ENCODE measurements around the gene C2CD2.

C2CD2 gene

GRCh38 chr21:41943851-41944250 is 10.0 kb downstream of the C2CD2 start:
- no peak overlapping the region for H2AFZ ChIP-seq (ENCODE audit: insufficient read depth, low read length, poor library complexity)
- H4K12ac ChIP-seq (ENCODE audit: low read depth, low read length) = no peak overlapping the region
- no peaks in the 10 kb centered on the region for H3K79me2 ChIP-seq (ENCODE audit: control insufficient read depth, insufficient read depth, low read length, poor library complexity)
- H3K23ac ChIP-seq (ENCODE audit: low read length) = no peak overlapping the region
- WGBS (ENCODE audit: extremely low coverage, insufficient coverage, insufficient read length) = no CpG with 5 or more reads among the region's 10 CpGs
- H2BK12ac ChIP-seq (ENCODE audit: low read length) = no peak overlapping the region
- no peak for DNase-seq
- no peaks in the 10 kb centered on the region for H3K9me3 ChIP-seq (ENCODE audit: insufficient read depth, low read depth, low read length)
- H4K91ac ChIP-seq (ENCODE audit: low read depth, low read length) = no peak overlapping the region
- no peak overlapping the region for H3K4ac ChIP-seq (ENCODE audit: low read depth, low read length)
- no peak overlapping the region for H3K9ac ChIP-seq (ENCODE audit: low read length)
- H3K27ac ChIP-seq (ENCODE audit: low read depth, low read length) = no peak overlapping the region
- no peaks in the 10 kb centered on the region for H3K36me3 ChIP-seq (ENCODE audit: control insufficient read depth in 1 of 2, insufficient read depth in 2 of 2, low read length in 2 of 2)
- H3K4me1 ChIP-seq (ENCODE audit: control insufficient read depth in 1 of 2, insufficient read depth in 2 of 2, low read length in 2 of 2) = no peaks in the 10 kb centered on the region
- no peak overlapping the region for H3K18ac ChIP-seq (ENCODE audit: low read length)
- H3K27me3 ChIP-seq (ENCODE audit: insufficient read depth, low read length) = no peaks in the 10 kb centered on the region
- H3K14ac ChIP-seq (ENCODE audit: low read length) = no peak overlapping the region
- H3K4me2 ChIP-seq (ENCODE audit: low read length) = no peak overlapping the region
- no peak overlapping the region for H2AK5ac ChIP-seq (ENCODE audit: low read length)
- no peaks in the 10 kb centered on the region for H3K79me1 ChIP-seq (ENCODE audit: low read length)
- no peak overlapping the region for H3K4me3 ChIP-seq (ENCODE audit: low read depth, low read length)
- no peak overlapping the region for H4K8ac ChIP-seq (ENCODE audit: low read depth, low read length)
- no peak overlapping the region for H2BK120ac ChIP-seq (ENCODE audit: insufficient read depth, low read length, poor library complexity)
- no peak overlapping the region for H2BK5ac ChIP-seq (ENCODE audit: low read depth, low read length, poor library complexity)

DNA sequence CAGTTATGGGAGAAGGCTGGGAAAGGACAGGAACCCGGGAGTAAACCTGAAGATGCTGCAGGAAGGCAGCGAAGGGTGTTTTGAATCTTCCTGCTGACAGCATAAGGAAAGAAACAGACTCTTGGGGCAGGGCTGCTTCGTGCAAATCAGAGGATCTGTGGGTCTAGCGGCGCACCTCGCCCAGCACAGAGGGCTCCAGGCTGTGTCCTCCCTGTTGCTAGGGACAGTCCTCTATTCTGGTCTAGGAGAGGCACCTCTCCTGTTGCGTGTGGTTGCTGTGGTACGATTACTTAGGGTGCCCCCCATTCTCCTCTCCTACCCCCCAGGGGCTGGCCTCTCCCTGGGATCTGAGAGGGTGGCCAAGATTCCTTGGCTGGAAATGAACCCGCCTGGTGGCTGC is 11.4 kb downstream of the C2CD2 start:
- no peaks in the 10 kb centered on the region for H3K9me3 ChIP-seq (ENCODE audit: insufficient read depth, low read depth, low read length)
- WGBS (ENCODE audit: extremely low coverage, insufficient coverage, insufficient read length) = no CpG with 5 or more reads among the region's 9 CpGs
- no peaks in the 10 kb centered on the region for H3K27me3 ChIP-seq (ENCODE audit: insufficient read depth, low read length)
- no peak overlapping the region for H2BK5ac ChIP-seq (ENCODE audit: low read depth, low read length, poor library complexity)
- no peak overlapping the region for H2AK5ac ChIP-seq (ENCODE audit: low read length)
- no peak overlapping the region for H3K27ac ChIP-seq (ENCODE audit: low read depth, low read length)
- no peak overlapping the region for H3K14ac ChIP-seq (ENCODE audit: low read length)
- H2BK12ac ChIP-seq (ENCODE audit: low read length) = no peak overlapping the region
- H3K79me2 ChIP-seq (ENCODE audit: control insufficient read depth, insufficient read depth, low read length, poor library complexity) = no peaks in the 10 kb centered on the region
- H3K18ac ChIP-seq (ENCODE audit: low read length) = no peak overlapping the region
- H3K23ac ChIP-seq (ENCODE audit: low read length) = no peak overlapping the region
- no peak for DNase-seq
- no peak overlapping the region for H3K9ac ChIP-seq (ENCODE audit: low read length)
- no peak overlapping the region for H3K4me3 ChIP-seq (ENCODE audit: low read depth, low read length)
- H3K36me3 ChIP-seq (ENCODE audit: control insufficient read depth in 1 of 2, insufficient read depth in 2 of 2, low read length in 2 of 2) = no peaks in the 10 kb centered on the region
- H4K8ac ChIP-seq (ENCODE audit: low read depth, low read length) = no peak overlapping the region
- H2AFZ ChIP-seq (ENCODE audit: insufficient read depth, low read length, poor library complexity) = no peak overlapping the region
- H4K12ac ChIP-seq (ENCODE audit: low read depth, low read length) = no peak overlapping the region
- no peak overlapping the region for H3K4me2 ChIP-seq (ENCODE audit: low read length)
- H3K79me1 ChIP-seq (ENCODE audit: low read length) = no peaks in the 10 kb centered on the region
- no peak overlapping the region for H3K4ac ChIP-seq (ENCODE audit: low read depth, low read length)
- no peak overlapping the region for H4K91ac ChIP-seq (ENCODE audit: low read depth, low read length)
- no peaks in the 10 kb centered on the region for H3K4me1 ChIP-seq (ENCODE audit: control insufficient read depth in 1 of 2, insufficient read depth in 2 of 2, low read length in 2 of 2)
- H2BK120ac ChIP-seq (ENCODE audit: insufficient read depth, low read length, poor library complexity) = no peak overlapping the region

- DNase-seq = no peak
- Histone ChIP-seq H3K79me2 (ENCODE audit: control insufficient read depth, insufficient read depth, low read length, poor library complexity) (no peaks in the 10 kb centered on the region), H3K27ac (ENCODE audit: low read depth, low read length) (no peak overlapping the region), H3K4me1 (ENCODE audit: control insufficient read depth in 1 of 2, insufficient read depth in 2 of 2, low read length in 2 of 2) (no peaks in the 10 kb centered on the region), H2BK120ac (ENCODE audit: insufficient read depth, low read length, poor library complexity) (no peak overlapping the region), H3K27me3 (ENCODE audit: insufficient read depth, low read length) (no peaks in the 10 kb centered on the region), H2BK5ac (ENCODE audit: low read depth, low read length, poor library complexity) (no peak overlapping the region), H2AK5ac (ENCODE audit: low read length) (no peak overlapping the region), H4K91ac (ENCODE audit: low read depth, low read length) (no peak overlapping the region), H3K9ac (ENCODE audit: low read length) (no peak overlapping the region), H3K23ac (ENCODE audit: low read length) (no peak overlapping the region), H4K8ac (ENCODE audit: low read depth, low read length) (no peak overlapping the region), H3K79me1 (ENCODE audit: low read length) (no peaks in the 10 kb centered on the region), H3K9me3 (ENCODE audit: insufficient read depth, low read depth, low read length) (no peaks in the 10 kb centered on the region), H2AFZ (ENCODE audit: insufficient read depth, low read length, poor library complexity) (no peak overlapping the region), H4K12ac (ENCODE audit: low read depth, low read length) (no peak overlapping the region), H3K4me3 (ENCODE audit: low read depth, low read length) (no peak overlapping the region), H2BK12ac (ENCODE audit: low read length) (no peak overlapping the region), H3K14ac (ENCODE audit: low read length) (no peak overlapping the region), H3K18ac (ENCODE audit: low read length) (no peak overlapping the region), H3K4me2 (ENCODE audit: low read length) (no peak overlapping the region), H3K36me3 (ENCODE audit: control insufficient read depth in 1 of 2, insufficient read depth in 2 of 2, low read length in 2 of 2) (no peaks in the 10 kb centered on the region), H3K4ac (ENCODE audit: low read depth, low read length) (no peak overlapping the region)
- WGBS (ENCODE audit: extremely low coverage, insufficient coverage, insufficient read length) = no CpG with 5 or more reads among the region's 12 CpGs
Observed at GRCh38 chr21:41941941-41942340, 11.9 kb downstream of the C2CD2 start.

DNA sequence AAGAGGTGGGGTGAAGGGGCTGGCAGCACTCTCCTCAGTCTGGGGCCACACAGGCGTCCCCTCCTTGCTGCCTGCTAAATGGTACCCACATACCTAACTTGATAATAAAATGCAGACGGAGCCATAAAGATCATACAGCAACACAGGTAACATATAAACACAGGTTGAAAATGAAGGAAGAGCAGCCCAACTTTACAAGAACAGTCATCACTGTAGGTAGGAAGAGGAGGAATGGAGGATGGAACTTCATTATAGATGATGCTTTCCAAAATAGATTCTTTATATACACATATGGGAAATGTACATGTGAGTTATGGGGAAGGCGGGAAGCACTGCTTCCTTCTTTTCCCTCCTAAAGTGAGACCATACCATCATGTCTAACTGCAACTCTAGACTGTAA is 13.4 kb downstream of the C2CD2 start:
- no peak overlapping the region for H3K23ac ChIP-seq (ENCODE audit: low read length)
- no peak overlapping the region for H2AFZ ChIP-seq (ENCODE audit: insufficient read depth, low read length, poor library complexity)
- H2BK5ac ChIP-seq (ENCODE audit: low read depth, low read length, poor library complexity) = no peak overlapping the region
- H3K9ac ChIP-seq (ENCODE audit: low read length) = no peak overlapping the region
- H4K91ac ChIP-seq (ENCODE audit: low read depth, low read length) = no peak overlapping the region
- no peaks in the 10 kb centered on the region for H3K27me3 ChIP-seq (ENCODE audit: insufficient read depth, low read length)
- no peak overlapping the region for H3K27ac ChIP-seq (ENCODE audit: low read depth, low read length)
- no peak overlapping the region for H3K4ac ChIP-seq (ENCODE audit: low read depth, low read length)
- H3K36me3 ChIP-seq (ENCODE audit: control insufficient read depth in 1 of 2, insufficient read depth in 2 of 2, low read length in 2 of 2) = no peaks in the 10 kb centered on the region
- no peaks in the 10 kb centered on the region for H3K79me1 ChIP-seq (ENCODE audit: low read length)
- H3K4me1 ChIP-seq (ENCODE audit: control insufficient read depth in 1 of 2, insufficient read depth in 2 of 2, low read length in 2 of 2) = no peaks in the 10 kb centered on the region
- H2BK12ac ChIP-seq (ENCODE audit: low read length) = no peak overlapping the region
- no peak overlapping the region for H3K4me2 ChIP-seq (ENCODE audit: low read length)
- no peaks in the 10 kb centered on the region for H3K9me3 ChIP-seq (ENCODE audit: insufficient read depth, low read depth, low read length)
- H4K8ac ChIP-seq (ENCODE audit: low read depth, low read length) = no peak overlapping the region
- no peak overlapping the region for H3K18ac ChIP-seq (ENCODE audit: low read length)
- no peaks in the 10 kb centered on the region for H3K79me2 ChIP-seq (ENCODE audit: control insufficient read depth, insufficient read depth, low read length, poor library complexity)
- H2AK5ac ChIP-seq (ENCODE audit: low read length) = no peak overlapping the region
- H4K12ac ChIP-seq (ENCODE audit: low read depth, low read length) = no peak overlapping the region
- no peak for DNase-seq
- WGBS (ENCODE audit: extremely low coverage, insufficient coverage, insufficient read length) = no CpG with 5 or more reads among the region's 3 CpGs
- H3K14ac ChIP-seq (ENCODE audit: low read length) = no peak overlapping the region
- no peak overlapping the region for H2BK120ac ChIP-seq (ENCODE audit: insufficient read depth, low read length, poor library complexity)
- no peak overlapping the region for H3K4me3 ChIP-seq (ENCODE audit: low read depth, low read length)
